Kidney epithelial cell (primary cell): ENCODE measurements around the gene FGGY. TPM values are rescaled to one million over a fixed set of nuclear protein-coding genes. Genes with fewer than 3 reads are reported as not detected.

Experiments used
- DNase-seq: peaks from one replicate; pipeline ENCODE4 v3.0.0-alpha.2; 2010; ENCODE audit warnings: low read depth
- H3K27me3 ChIP-seq: 2 replicates; pipeline ENCODE4 v1.6.0; 2011; ENCODE audit warnings: low read length; ENCODE audit not compliant: control insufficient read depth, insufficient read depth
- H3K36me3 ChIP-seq: 2 replicates; pipeline ENCODE4 v1.5.1; 2011; ENCODE audit warnings: low read length; ENCODE audit not compliant: control insufficient read depth, insufficient read depth
- H3K4me3 ChIP-seq: 2 replicates; pipeline ENCODE4 v1.5.1; 2011; ENCODE audit warnings: low read depth, mild to moderate bottlenecking, control low read depth, low read length
- CTCF ChIP-seq: IDR thresholded peaks from 2 replicates; pipeline ENCODE4 v1.5.1; 2011; ENCODE audit warnings: mild to moderate bottlenecking, moderate library complexity, low read length, control low read depth, inconsistent platforms; ENCODE audit not compliant: insufficient read depth, poor library complexity, severe bottlenecking
- total RNA-seq: library from RNA; depleted of rRNA; stranded (reverse); fragments of >200 nt; gene quantifications from 2 replicates; pipeline ENCODE4 v1.2.3, GENCODE V29; 2015

The FGGY gene
- total RNA-seq, 1 donor from 2014 or later: 8.6 TPM

DNA sequence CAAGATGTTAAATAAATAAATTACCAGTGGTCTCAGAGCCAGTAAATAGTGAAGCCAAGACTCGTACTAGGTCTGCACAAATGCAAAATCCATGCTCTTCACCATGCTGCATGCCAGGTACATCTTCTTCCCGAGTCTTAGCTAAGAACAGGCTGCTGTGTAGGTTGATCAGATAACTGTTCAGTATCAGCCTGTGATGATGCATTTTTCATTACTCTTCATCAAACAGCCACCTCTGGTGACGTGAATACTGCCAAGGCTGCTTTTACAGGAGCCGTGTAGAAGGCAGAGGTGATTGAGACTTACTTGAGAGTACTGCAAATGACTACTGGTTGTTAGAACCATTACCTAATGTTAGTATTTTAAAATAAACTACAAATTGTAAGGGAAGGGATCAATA, 478.6 kb downstream of the FGGY start:
- no peak for DNase-seq
- no peak overlapping the region for H3K4me3 ChIP-seq

GRCh38 chr1:59776960-59777852, 480.3 kb downstream of the FGGY start:
- Histone ChIP-seq H3K4me3 (no peak overlapping the region), H3K27me3 (no peaks in the 10 kb centered on the region), H3K36me3 (no peaks in the 10 kb centered on the region)
- TF ChIP-seq CTCF: no peak
- DNase-seq: no peak

More for the DNA sequence above, 478.6 kb downstream of the FGGY start:
- no peak for TF ChIP-seq CTCF
- H3K36me3 ChIP-seq: no peaks in the 10 kb centered on the region
- no peaks in the 10 kb centered on the region for H3K27me3 ChIP-seq

- H3K4me3 ChIP-seq: no peak overlapping the region
- no peaks in the 10 kb centered on the region for H3K27me3 ChIP-seq
- no peaks in the 10 kb centered on the region for H3K36me3 ChIP-seq
- peak; percentile 23 for TF ChIP-seq CTCF
- no peak for DNase-seq
These were observed 483.1 kb downstream of the FGGY start for GRCh38 chr1:59779949-59780348.

GRCh38 chr1:59788825-59789224, 491.9 kb downstream of the FGGY start:
- Histone ChIP-seq H3K36me3 (no peaks in the 10 kb centered on the region), H3K4me3 (no peak overlapping the region), H3K27me3 (no peaks in the 10 kb centered on the region)
- DNase-seq: no peak
- TF ChIP-seq CTCF: no peak

DNA sequence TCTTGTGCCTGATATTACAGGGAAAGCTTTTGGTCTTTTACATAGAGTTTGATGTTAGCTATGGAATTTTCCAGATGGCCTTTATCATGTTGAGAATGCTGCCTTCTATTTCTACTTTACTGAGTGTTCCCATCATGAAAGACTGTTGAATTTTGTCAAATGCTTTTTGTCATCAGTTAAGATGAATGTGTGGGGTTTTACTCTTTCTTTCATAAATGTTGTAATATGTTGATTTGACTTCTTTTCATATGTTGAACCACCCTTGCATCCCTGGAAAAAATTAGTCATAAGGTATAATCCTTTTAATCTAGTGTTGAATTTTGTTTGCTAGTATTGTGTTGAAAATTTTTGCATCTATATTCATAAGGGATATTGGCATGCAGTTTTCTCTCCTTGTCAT, 501.7 kb downstream of the FGGY start:
- Histone ChIP-seq H3K36me3 (no peaks in the 10 kb centered on the region), H3K4me3 (no peak overlapping the region), H3K27me3 (no peaks in the 10 kb centered on the region)
- TF ChIP-seq CTCF: no peak
- DNase-seq: no peak
